ENCODE measurements around the gene RNF19B.
A peak's percentile ranks its signal among the peaks of the same experiment; 100 is the strongest.

RNF19B gene

DNA sequence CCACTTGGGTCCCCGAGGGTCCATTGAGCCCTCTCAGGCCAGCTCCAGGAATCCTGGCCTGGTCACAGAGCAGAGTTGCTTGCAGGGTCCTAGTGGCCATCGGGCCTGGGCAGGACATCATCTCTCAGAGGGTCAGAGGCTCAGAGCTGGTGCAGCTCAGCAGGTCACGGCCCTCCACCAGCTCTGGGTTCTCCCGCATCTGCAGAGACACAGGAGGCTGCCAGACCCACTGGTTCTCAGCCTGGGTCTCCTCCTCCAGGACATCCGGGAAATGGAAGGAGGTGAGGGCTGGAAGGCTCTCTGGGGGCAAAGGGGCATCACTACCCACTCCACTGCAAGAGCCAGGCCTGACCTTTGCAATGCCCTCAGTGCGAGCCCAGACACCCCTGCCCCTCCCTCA lies 69.9 kb downstream of the RNF19B start:
- DNase-seq (ENCODE audit: low spot score) = no peak
- in situ Hi-C loops (cut with MboI; ENCODE audit: low pct_unique_long_range_greater_than_20kb, low sequenced_read_pairs, unreplicated experiment) = no loop called here

GRCh38 chr1:32894019-32894600 lies 70.5 kb downstream of the RNF19B start:
- in situ Hi-C loops (cut with MboI; ENCODE audit: low pct_unique_long_range_greater_than_20kb, low sequenced_read_pairs, unreplicated experiment) = no loop called here
- no peak for DNase-seq (ENCODE audit: low spot score)

More for the DNA sequence above, 69.9 kb downstream of the RNF19B start:
- TF ChIP-seq CTCF (IDR thresholded peaks at IDR 0.05; ENCODE audit: extremely low read depth, insufficient read depth, missing control alignments) = no peak

GRCh38 chr1:32893198-32894018 lies 71.2 kb downstream of the RNF19B start:
- no peak for DNase-seq (ENCODE audit: low spot score)
- in situ Hi-C loops (cut with MboI; ENCODE audit: low pct_unique_long_range_greater_than_20kb, low sequenced_read_pairs, unreplicated experiment) = no loop called here
- no peak for TF ChIP-seq CTCF (IDR thresholded peaks at IDR 0.05; ENCODE audit: extremely low read depth, insufficient read depth, missing control alignments)

More at GRCh38 chr1:32894019-32894600, 70.5 kb downstream of the RNF19B start:
- no peak for TF ChIP-seq CTCF (IDR thresholded peaks at IDR 0.05; ENCODE audit: extremely low read depth, insufficient read depth, missing control alignments)

- TF ChIP-seq CTCF (IDR thresholded peaks at IDR 0.05; ENCODE audit: extremely low read depth, insufficient read depth, missing control alignments) = peak; percentile 82
- in situ Hi-C loops (cut with MboI; ENCODE audit: low pct_unique_long_range_greater_than_20kb, low sequenced_read_pairs, unreplicated experiment) = no loop called here
- DNase-seq (ENCODE audit: low spot score) = peak; percentile 81
Observed at GRCh38 chr1:32892368-32893197, 72.0 kb downstream of the RNF19B start.

DNA sequence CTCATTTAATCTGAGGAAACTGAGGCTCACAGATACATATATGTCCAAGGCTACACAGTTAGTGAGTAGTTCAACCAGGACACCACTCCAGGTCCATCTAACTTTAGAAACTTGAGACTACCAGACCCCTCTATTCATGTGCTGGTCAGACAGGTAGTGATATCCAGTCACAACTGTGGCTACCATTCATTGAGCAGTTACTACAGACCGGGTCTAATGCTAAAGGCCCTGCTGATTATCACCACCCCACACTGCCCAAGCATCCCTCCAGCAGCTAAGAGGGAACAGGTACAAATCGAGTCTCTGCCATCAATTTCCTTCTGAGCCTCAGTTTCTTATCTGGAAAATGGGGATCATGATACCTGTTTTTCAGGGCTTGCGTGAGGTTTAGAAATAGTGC lies 73.0 kb downstream of the RNF19B start:
- in situ Hi-C loops (cut with MboI; ENCODE audit: low pct_unique_long_range_greater_than_20kb, low sequenced_read_pairs, unreplicated experiment) = no loop called here
- no peak for DNase-seq (ENCODE audit: low spot score)
- TF ChIP-seq CTCF (IDR thresholded peaks at IDR 0.05; ENCODE audit: extremely low read depth, insufficient read depth, missing control alignments) = no peak

GRCh38 chr1:32891241-32891570 lies 73.4 kb downstream of the RNF19B start:
- no peak for DNase-seq (ENCODE audit: low spot score)
- in situ Hi-C loops (cut with MboI; ENCODE audit: low pct_unique_long_range_greater_than_20kb, low sequenced_read_pairs, unreplicated experiment) = no loop called here
- TF ChIP-seq CTCF (IDR thresholded peaks at IDR 0.05; ENCODE audit: extremely low read depth, insufficient read depth, missing control alignments) = no peak
